ENCODE data around the gene CACNA1D.

GRCh38 chr3:53688066-53688465 is 193.7 kb downstream of the CACNA1D start:
- TF ChIP-seq, protein P1, sequence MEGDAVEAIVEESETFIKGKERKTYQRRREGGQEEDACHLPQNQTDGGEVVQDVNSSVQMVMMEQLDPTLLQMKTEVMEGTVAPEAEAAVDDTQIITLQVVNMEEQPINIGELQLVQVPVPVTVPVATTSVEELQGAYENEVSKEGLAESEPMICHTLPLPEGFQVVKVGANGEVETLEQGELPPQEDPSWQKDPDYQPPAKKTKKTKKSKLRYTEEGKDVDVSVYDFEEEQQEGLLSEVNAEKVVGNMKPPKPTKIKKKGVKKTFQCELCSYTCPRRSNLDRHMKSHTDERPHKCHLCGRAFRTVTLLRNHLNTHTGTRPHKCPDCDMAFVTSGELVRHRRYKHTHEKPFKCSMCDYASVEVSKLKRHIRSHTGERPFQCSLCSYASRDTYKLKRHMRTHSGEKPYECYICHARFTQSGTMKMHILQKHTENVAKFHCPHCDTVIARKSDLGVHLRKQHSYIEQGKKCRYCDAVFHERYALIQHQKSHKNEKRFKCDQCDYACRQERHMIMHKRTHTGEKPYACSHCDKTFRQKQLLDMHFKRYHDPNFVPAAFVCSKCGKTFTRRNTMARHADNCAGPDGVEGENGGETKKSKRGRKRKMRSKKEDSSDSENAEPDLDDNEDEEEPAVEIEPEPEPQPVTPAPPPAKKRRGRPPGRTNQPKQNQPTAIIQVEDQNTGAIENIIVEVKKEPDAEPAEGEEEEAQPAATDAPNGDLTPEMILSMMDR (IDR thresholded peaks at IDR 0.05), result no peak
- no peak for TF ChIP-seq POLR2A (IDR thresholded peaks at IDR 0.05)
